Chondrocyte (in vitro differentiated cells): Measurements from ENCODE around the gene STRN. TPM values are rescaled to one million over a fixed set of nuclear protein-coding genes. Genes with fewer than 3 reads are reported as not detected.

Source experiments
- DNase-seq: peaks from one replicate; pipeline ENCODE4 v3.0.0; 2021; ENCODE audit warnings: mixed read lengths, low spot score
- H3K27ac Mint-ChIP-seq: one replicate; pipeline ENCODE4 v1.8.0; 2021; ENCODE audit warnings: mild to moderate bottlenecking, moderate library complexity, mixed read lengths; ENCODE audit not compliant: unreplicated experiment
- H3K27me3 Mint-ChIP-seq: 2 replicates; pipeline ENCODE4 v1.8.0; 2021; ENCODE audit warnings: low read depth, mixed read lengths
- H3K36me3 Mint-ChIP-seq: 2 replicates; pipeline ENCODE4 v1.8.0; 2021; ENCODE audit warnings: low read depth, mixed read lengths
- H3K4me1 Mint-ChIP-seq: 2 replicates; pipeline ENCODE4 v1.8.0; 2021; ENCODE audit warnings: low read depth, mild to moderate bottlenecking, mixed read lengths
- H3K4me3 Mint-ChIP-seq: one replicate; pipeline ENCODE4 v1.8.0; 2021; ENCODE audit warnings: mild to moderate bottlenecking, moderate library complexity, mixed read lengths; ENCODE audit not compliant: unreplicated experiment
- H3K9me3 Mint-ChIP-seq: 2 replicates; pipeline ENCODE4 v1.8.0; 2021; ENCODE audit warnings: low read depth, mixed read lengths
- total RNA-seq: library from RNA; stranded (reverse); gene quantifications from 3 replicates; pipeline ENCODE4 v1.2.1, GENCODE V29; 2021
- TF ChIP-seq, protein P1 (sequence below): fragments of 200-600 bp; sonication (generic); IDR thresholded peaks from 2 replicates; pipeline ENCODE4 v1.5.0; 2021; ENCODE audit warnings: antibody characterized with exemption, mild to moderate bottlenecking, moderate library complexity

STRN gene
- total RNA-seq, 1 donor from 2014 or later: 27.5 TPM

DNA sequence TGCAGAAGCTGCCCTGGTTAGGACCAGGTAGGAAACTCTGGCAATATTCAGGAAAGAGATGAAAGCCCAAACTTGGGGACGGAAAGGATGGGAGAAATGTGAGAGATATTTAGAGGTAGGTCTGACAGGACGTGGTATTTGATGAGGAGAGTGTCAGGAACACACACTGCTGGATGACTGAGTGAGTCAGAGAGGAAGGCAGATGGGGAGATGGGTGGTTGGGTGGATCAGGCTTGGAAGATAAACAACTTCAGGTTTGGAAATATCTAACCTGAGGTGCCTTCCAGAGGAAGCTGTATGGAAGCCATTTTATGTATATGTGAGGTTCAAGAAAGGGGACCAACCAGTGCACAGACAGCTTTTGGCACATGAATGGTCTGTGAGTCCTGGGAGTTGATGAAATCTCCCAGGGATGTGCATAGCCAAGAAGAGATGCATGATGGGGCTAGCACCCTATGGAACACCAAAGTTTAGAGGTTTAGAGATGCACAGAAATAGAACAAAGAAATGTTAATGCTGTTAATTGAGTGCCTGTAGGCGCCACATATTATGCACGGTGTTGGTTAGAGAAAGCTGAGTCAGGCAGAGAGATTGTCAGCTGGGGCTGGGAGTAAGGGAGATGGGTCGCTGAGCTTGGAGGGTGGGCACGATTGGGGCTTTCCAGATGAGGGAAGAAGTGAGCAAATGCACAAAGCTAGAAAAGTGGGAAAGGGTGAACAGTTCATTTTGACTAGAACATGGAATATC lies 168.8 kb downstream of the STRN start:
- Mint-ChIP-seq H3K27me3 (no peaks in the 10 kb centered on the region), H3K4me1 (peaks cover 6% of the 10 kb centered on the region), H3K9me3 (no peaks in the 10 kb centered on the region), H3K36me3 (no peaks in the 10 kb centered on the region), H3K4me3 (no peak overlapping the region), H3K27ac (no peak overlapping the region)
- DNase-seq: no peak
- TF ChIP-seq, protein P1, sequence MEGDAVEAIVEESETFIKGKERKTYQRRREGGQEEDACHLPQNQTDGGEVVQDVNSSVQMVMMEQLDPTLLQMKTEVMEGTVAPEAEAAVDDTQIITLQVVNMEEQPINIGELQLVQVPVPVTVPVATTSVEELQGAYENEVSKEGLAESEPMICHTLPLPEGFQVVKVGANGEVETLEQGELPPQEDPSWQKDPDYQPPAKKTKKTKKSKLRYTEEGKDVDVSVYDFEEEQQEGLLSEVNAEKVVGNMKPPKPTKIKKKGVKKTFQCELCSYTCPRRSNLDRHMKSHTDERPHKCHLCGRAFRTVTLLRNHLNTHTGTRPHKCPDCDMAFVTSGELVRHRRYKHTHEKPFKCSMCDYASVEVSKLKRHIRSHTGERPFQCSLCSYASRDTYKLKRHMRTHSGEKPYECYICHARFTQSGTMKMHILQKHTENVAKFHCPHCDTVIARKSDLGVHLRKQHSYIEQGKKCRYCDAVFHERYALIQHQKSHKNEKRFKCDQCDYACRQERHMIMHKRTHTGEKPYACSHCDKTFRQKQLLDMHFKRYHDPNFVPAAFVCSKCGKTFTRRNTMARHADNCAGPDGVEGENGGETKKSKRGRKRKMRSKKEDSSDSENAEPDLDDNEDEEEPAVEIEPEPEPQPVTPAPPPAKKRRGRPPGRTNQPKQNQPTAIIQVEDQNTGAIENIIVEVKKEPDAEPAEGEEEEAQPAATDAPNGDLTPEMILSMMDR: no peak

Other genes with a start within 250 kb of the STRN start
- 15.1 to 19.6 TPM (median 17.0 TPM) in 3 replicates for gene HEATR5B, start 117.8 kb upstream of the STRN start, total RNA-seq
- 6.4 to 9.0 TPM (median 7.0 TPM) in 3 replicates for gene GPATCH11, start 118.0 kb upstream of the STRN start, total RNA-seq
- 46.4 to 57.5 TPM (median 50.4 TPM) in 3 replicates for gene EIF2AK2, start 190.4 kb upstream of the STRN start, total RNA-seq
- gene SULT6B1, start 222.1 kb upstream of the STRN start, total RNA-seq: not detected in 3 replicates
- gene CEBPZOS, start 230.0 kb upstream of the STRN start, total RNA-seq: not detected in 3 replicates